ENCODE measurements around the gene CRB2.

The CRB2 gene

DNA sequence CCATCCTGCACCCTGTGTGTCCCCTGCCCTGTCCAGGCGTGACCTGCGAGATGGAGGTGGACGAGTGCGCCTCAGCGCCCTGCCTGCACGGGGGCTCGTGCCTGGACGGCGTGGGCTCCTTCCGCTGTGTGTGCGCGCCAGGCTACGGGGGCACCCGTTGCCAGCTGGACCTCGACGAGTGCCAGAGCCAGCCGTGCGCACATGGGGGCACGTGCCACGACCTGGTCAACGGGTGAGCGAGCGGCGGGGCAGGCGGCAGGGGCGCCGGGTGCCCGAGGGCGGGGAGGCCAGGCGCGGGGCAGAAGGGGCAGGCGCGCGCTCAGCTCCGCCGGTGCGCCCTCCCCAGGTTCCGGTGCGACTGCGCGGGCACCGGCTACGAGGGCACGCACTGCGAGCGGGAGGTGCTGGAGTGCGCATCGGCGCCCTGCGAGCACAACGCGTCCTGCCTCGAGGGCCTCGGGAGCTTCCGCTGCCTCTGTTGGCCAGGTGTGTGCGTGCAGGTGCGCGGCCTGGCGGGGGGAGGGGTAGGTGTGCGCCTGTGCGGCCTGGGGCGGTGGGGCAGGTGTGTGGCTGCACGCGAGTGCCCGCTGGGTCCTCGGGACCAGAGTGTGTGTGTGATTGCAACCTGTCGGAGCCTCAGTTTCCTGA lies 10.0 kb downstream of the CRB2 start:
- Histone ChIP-seq H3K36me3 (ENCODE audit: control insufficient read depth in 2 of 2, insufficient read depth in 2 of 2, low read length in 2 of 2) (no peaks in the 10 kb centered on the region), H3K27ac (ENCODE audit: low read length) (no peak overlapping the region), H3K9me3 (ENCODE audit: control insufficient read depth in 2 of 2, low read length in 2 of 2) (no peaks in the 10 kb centered on the region), H3K4me1 (ENCODE audit: control insufficient read depth, insufficient read depth, low read length) (no peaks in the 10 kb centered on the region), H3K9ac (ENCODE audit: low read length in 2 of 2) (no peak overlapping the region), H3K27me3 (ENCODE audit: control insufficient read depth in 1 of 2, insufficient read depth in 2 of 2, low read length in 2 of 2) (peaks cover 12 to 19% of the 10 kb centered on the region in 2 donors), H3K4me3 (ENCODE audit: low read length in 2 of 2) (no peak overlapping the region)

DNA sequence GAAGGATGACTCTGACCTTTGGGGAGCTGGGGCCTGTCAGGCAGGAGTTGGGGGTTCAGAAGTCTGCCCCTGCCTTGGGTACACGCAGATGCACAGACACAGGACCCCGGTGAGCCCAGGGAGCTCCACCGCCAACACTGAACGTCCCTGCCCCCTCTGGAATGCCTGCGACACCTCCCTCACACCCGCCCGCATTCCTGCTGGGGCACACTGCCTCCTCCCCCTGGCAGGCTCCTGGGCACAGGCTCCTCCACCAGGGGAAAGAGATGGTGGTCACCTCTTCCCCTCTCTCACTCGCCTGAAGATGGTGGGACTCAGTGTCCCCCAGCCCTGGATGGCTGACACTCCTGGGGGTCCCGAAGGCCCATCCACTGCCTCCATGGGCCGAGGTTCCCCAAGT lies 12.0 kb downstream of the CRB2 start:
- Histone ChIP-seq H3K4me1 (ENCODE audit: control insufficient read depth, insufficient read depth, low read length) (no peaks in the 10 kb centered on the region), H3K27ac (ENCODE audit: low read length) (no peak overlapping the region), H3K9ac (ENCODE audit: low read length in 2 of 2) (no peak overlapping the region), H3K27me3 (ENCODE audit: control insufficient read depth in 1 of 2, insufficient read depth in 2 of 2, low read length in 2 of 2) (peaks cover 30 to 34% of the 10 kb centered on the region in 2 donors), H3K4me3 (ENCODE audit: low read length in 2 of 2) (no peak overlapping the region), H3K36me3 (ENCODE audit: control insufficient read depth in 2 of 2, insufficient read depth in 2 of 2, low read length in 2 of 2) (no peaks in the 10 kb centered on the region), H3K9me3 (ENCODE audit: control insufficient read depth in 2 of 2, low read length in 2 of 2) (no peaks in the 10 kb centered on the region)

DNA sequence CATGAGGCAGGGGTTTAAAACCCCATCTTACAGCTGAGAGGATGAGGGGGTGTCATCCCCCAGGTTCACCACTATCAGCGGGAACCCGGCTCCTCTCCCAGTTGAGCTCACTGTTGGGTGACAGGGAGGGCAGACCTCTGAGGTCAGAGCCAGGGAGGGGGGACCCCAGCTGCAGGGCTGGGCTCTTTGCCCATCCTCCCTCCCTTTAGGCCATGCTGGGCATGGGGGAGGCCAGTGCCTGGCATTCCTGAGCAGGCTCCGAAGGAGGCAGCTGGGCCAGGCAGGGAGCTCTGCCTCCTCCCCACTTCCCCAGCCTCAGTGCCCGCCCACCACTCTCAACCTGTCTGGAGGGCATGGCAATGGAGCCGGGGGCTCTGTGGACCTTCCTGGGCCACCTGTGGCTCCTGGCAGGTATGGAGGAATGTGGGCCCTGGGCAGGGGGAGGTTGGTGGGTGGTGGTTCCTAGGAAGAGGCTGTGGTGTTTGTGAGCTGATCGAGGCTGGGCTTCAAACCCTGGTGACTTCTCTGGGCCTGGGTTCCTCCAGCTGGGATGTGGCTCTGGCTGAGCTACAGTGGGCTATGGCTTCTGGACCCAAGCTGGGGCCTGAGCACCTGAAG lies 12.6 kb downstream of the CRB2 start:
- H3K4me1 ChIP-seq (ENCODE audit: control insufficient read depth, insufficient read depth, low read length) = peaks cover 1% of the 10 kb centered on the region
- peaks cover 34 to 36% of the 10 kb centered on the region in 2 donors for H3K27me3 ChIP-seq (ENCODE audit: control insufficient read depth in 1 of 2, insufficient read depth in 2 of 2, low read length in 2 of 2)
- no peaks in the 10 kb centered on the region for H3K9me3 ChIP-seq (ENCODE audit: control insufficient read depth in 2 of 2, low read length in 2 of 2)
- no peaks in the 10 kb centered on the region for H3K36me3 ChIP-seq (ENCODE audit: control insufficient read depth in 2 of 2, insufficient read depth in 2 of 2, low read length in 2 of 2)
- no peak overlapping the region for H3K27ac ChIP-seq (ENCODE audit: low read length)
- no peak overlapping the region for H3K9ac ChIP-seq (ENCODE audit: low read length in 2 of 2)
- H3K4me3 ChIP-seq (ENCODE audit: low read length in 2 of 2) = no peak overlapping the region

DNA sequence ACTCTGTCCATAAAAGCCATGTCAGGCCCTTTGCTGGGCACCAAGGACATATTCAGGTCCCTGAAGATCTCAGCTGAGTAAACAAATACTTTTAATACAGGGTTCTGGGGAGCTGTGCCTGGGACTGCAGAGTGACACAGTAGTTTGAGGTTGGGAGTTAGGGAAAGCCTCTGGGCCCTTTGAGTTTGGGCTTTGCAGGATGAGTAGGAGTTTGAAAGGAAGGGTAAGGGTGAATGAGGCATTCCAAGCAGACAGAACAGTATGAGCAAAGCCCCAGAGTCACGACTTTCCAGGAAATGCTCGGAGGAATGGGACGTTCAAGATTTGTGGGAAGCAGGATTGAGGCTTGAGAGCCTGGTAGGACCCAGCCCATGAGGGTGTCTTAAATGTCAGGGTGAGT lies 13.3 kb downstream of the CRB2 start:
- no peak overlapping the region for H3K27ac ChIP-seq (ENCODE audit: low read length)
- peaks cover 38 to 43% of the 10 kb centered on the region in 2 donors for H3K27me3 ChIP-seq (ENCODE audit: control insufficient read depth in 1 of 2, insufficient read depth in 2 of 2, low read length in 2 of 2)
- H3K4me3 ChIP-seq (ENCODE audit: low read length in 2 of 2) = no peak overlapping the region
- H3K36me3 ChIP-seq (ENCODE audit: control insufficient read depth in 2 of 2, insufficient read depth in 2 of 2, low read length in 2 of 2) = no peaks in the 10 kb centered on the region
- peaks cover 3% of the 10 kb centered on the region for H3K4me1 ChIP-seq (ENCODE audit: control insufficient read depth, insufficient read depth, low read length)
- H3K9me3 ChIP-seq (ENCODE audit: control insufficient read depth in 2 of 2, low read length in 2 of 2) = no peaks in the 10 kb centered on the region
- no peak overlapping the region for H3K9ac ChIP-seq (ENCODE audit: low read length in 2 of 2)

DNA sequence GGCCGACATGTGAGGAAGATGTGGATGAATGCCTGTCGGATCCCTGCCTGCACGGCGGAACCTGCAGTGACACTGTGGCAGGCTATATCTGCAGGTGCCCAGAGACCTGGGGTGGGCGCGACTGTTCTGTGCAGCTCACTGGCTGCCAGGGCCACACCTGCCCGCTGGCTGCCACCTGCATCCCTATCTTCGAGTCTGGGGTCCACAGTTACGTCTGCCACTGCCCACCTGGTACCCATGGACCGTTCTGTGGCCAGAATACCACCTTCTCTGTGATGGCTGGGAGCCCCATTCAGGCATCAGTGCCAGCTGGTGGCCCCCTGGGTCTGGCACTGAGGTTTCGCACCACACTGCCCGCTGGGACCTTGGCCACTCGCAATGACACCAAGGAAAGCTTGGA lies 14.1 kb downstream of the CRB2 start:
- no peak overlapping the region for H3K9ac ChIP-seq (ENCODE audit: low read length in 2 of 2)
- H3K4me1 ChIP-seq (ENCODE audit: control insufficient read depth, insufficient read depth, low read length) = peaks cover 3% of the 10 kb centered on the region
- no peak overlapping the region for H3K4me3 ChIP-seq (ENCODE audit: low read length in 2 of 2)
- H3K27me3 ChIP-seq (ENCODE audit: control insufficient read depth in 1 of 2, insufficient read depth in 2 of 2, low read length in 2 of 2) = peaks cover 43 to 48% of the 10 kb centered on the region in 2 donors
- no peak overlapping the region for H3K27ac ChIP-seq (ENCODE audit: low read length)
- no peaks in the 10 kb centered on the region for H3K36me3 ChIP-seq (ENCODE audit: control insufficient read depth in 2 of 2, insufficient read depth in 2 of 2, low read length in 2 of 2)
- no peaks in the 10 kb centered on the region for H3K9me3 ChIP-seq (ENCODE audit: control insufficient read depth in 2 of 2, low read length in 2 of 2)

DNA sequence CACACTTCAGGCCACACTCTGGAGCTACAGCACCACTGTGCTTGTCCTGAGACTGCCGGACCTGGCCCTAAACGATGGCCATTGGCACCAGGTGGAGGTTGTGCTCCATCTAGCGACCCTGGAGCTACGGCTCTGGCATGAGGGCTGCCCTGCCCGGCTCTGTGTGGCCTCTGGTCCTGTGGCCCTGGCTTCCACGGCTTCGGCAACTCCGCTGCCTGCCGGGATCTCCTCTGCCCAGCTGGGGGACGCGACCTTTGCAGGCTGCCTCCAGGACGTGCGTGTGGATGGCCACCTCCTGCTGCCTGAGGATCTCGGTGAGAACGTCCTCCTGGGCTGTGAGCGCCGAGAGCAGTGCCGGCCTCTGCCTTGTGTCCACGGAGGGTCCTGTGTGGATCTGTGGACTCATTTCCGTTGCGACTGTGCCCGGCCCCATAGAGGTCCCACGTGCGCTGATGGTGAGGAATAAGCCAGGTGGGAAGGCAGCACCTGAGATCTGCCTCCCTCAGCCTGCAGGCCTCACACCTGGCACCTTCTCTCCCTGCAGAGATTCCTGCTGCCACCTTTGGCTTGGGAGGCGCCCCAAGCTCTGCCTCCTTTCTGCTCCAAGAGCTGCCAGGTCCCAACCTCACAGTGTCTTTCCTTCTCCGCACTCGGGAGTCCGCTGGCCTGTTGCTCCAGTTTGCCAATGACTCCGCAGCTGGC lies 14.7 kb downstream of the CRB2 start:
- H3K27ac ChIP-seq (ENCODE audit: low read length) = no peak overlapping the region
- H3K9me3 ChIP-seq (ENCODE audit: control insufficient read depth in 2 of 2, low read length in 2 of 2) = no peaks in the 10 kb centered on the region
- no peaks in the 10 kb centered on the region for H3K36me3 ChIP-seq (ENCODE audit: control insufficient read depth in 2 of 2, insufficient read depth in 2 of 2, low read length in 2 of 2)
- no peak overlapping the region for H3K4me3 ChIP-seq (ENCODE audit: low read length in 2 of 2)
- H3K9ac ChIP-seq (ENCODE audit: low read length in 2 of 2) = no peak overlapping the region
- H3K27me3 ChIP-seq (ENCODE audit: control insufficient read depth in 1 of 2, insufficient read depth in 2 of 2, low read length in 2 of 2) = peaks cover 43 to 48% of the 10 kb centered on the region in 2 donors
- peaks cover 7% of the 10 kb centered on the region for H3K4me1 ChIP-seq (ENCODE audit: control insufficient read depth, insufficient read depth, low read length)

DNA sequence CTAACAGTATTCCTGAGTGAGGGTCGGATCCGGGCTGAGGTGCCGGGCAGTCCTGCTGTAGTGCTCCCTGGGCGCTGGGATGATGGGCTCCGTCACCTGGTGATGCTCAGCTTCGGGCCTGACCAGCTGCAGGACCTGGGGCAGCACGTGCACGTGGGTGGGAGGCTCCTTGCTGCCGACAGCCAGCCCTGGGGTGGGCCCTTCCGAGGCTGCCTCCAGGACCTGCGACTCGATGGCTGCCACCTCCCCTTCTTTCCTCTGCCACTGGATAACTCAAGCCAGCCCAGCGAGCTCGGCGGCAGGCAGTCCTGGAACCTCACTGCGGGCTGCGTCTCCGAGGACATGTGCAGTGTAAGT lies 15.2 kb downstream of the CRB2 start:
- H3K9ac ChIP-seq (ENCODE audit: low read length in 2 of 2) = no peak overlapping the region
- H3K27me3 ChIP-seq (ENCODE audit: control insufficient read depth in 1 of 2, insufficient read depth in 2 of 2, low read length in 2 of 2) = peaks cover 43 to 48% of the 10 kb centered on the region in 2 donors
- H3K27ac ChIP-seq (ENCODE audit: low read length) = no peak overlapping the region
- no peaks in the 10 kb centered on the region for H3K9me3 ChIP-seq (ENCODE audit: control insufficient read depth in 2 of 2, low read length in 2 of 2)
- H3K4me3 ChIP-seq (ENCODE audit: low read length in 2 of 2) = no peak overlapping the region
- H3K36me3 ChIP-seq (ENCODE audit: control insufficient read depth in 2 of 2, insufficient read depth in 2 of 2, low read length in 2 of 2) = no peaks in the 10 kb centered on the region
- peaks cover 11% of the 10 kb centered on the region for H3K4me1 ChIP-seq (ENCODE audit: control insufficient read depth, insufficient read depth, low read length)

DNA sequence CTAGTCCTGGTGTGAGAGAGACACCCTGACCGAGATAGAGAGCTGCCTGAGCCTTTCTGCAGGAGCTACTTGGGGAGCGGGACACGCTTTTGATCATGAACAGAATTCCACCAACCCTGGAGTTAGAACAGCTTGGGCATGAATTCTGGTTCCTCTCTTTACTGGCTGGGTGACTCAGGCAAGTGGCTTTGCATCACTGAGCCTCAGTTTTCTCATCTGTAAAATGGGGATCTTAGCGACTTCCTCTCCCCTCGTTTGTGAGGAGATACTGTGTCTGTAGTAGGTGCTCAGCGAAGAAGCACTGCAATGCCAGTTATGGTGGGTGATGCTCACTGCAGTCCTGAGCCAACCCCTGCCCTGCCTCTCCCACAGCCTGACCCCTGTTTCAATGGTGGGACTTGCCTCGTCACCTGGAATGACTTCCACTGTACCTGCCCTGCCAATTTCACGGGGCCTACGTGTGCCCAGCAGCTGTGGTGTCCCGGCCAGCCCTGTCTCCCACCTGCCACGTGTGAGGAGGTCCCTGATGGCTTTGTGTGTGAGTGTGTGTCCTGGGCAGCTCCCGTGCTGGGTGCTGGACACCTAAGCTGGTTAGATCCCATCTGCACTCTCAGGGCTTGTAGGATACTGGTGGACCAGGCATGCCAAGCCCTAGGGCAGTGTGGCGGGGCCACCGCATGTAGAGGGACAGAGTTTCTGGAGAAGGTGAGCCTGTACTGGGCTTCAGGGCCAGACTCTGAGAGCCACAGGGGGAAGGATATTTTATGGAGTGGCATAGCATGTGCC lies 16.0 kb downstream of the CRB2 start:
- H3K4me1 ChIP-seq (ENCODE audit: control insufficient read depth, insufficient read depth, low read length) = peaks cover 11% of the 10 kb centered on the region
- H3K36me3 ChIP-seq (ENCODE audit: control insufficient read depth in 2 of 2, insufficient read depth in 2 of 2, low read length in 2 of 2) = no peaks in the 10 kb centered on the region
- H3K4me3 ChIP-seq (ENCODE audit: low read length in 2 of 2) = no peak overlapping the region
- H3K9me3 ChIP-seq (ENCODE audit: control insufficient read depth in 2 of 2, low read length in 2 of 2) = no peaks in the 10 kb centered on the region
- peaks cover 43 to 48% of the 10 kb centered on the region in 2 donors for H3K27me3 ChIP-seq (ENCODE audit: control insufficient read depth in 1 of 2, insufficient read depth in 2 of 2, low read length in 2 of 2)
- no peak overlapping the region for H3K27ac ChIP-seq (ENCODE audit: low read length)
- no peak overlapping the region for H3K9ac ChIP-seq (ENCODE audit: low read length in 2 of 2)

DNA sequence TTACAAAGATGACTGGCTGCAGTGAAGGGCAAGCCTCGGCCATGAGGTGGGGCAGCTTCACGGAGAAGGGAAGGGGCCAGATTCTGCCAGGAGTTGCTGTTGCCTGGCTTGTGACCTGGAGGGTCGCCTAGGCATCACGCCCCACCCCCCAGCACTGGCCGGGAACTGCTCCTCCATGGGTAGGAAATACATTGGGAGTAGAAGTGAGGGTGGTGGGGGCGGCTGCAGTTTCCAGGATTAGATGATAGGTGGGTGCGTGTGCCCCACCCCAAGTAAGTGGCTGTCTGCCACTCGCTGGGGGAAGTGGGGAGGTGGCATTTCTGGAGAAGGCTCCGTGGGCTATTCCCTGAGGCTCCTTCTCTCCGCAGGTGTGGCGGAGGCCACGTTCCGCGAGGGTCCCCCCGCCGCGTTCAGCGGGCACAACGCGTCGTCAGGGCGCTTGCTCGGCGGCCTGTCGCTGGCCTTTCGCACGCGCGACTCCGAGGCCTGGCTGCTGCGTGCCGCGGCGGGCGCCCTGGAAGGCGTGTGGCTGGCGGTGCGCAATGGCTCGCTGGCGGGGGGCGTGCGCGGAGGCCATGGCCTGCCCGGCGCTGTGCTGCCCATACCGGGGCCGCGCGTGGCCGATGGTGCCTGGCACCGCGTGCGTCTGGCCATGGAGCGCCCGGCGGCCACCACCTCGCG lies 16.9 kb downstream of the CRB2 start:
- peaks cover 43 to 48% of the 10 kb centered on the region in 2 donors for H3K27me3 ChIP-seq (ENCODE audit: control insufficient read depth in 1 of 2, insufficient read depth in 2 of 2, low read length in 2 of 2)
- H3K9me3 ChIP-seq (ENCODE audit: control insufficient read depth in 2 of 2, low read length in 2 of 2) = no peaks in the 10 kb centered on the region
- peaks cover 11% of the 10 kb centered on the region for H3K4me1 ChIP-seq (ENCODE audit: control insufficient read depth, insufficient read depth, low read length)
- H3K27ac ChIP-seq (ENCODE audit: low read length) = no peak overlapping the region
- no peak overlapping the region for H3K9ac ChIP-seq (ENCODE audit: low read length in 2 of 2)
- no peak overlapping the region for H3K4me3 ChIP-seq (ENCODE audit: low read length in 2 of 2)
- no peaks in the 10 kb centered on the region for H3K36me3 ChIP-seq (ENCODE audit: control insufficient read depth in 2 of 2, insufficient read depth in 2 of 2, low read length in 2 of 2)

DNA sequence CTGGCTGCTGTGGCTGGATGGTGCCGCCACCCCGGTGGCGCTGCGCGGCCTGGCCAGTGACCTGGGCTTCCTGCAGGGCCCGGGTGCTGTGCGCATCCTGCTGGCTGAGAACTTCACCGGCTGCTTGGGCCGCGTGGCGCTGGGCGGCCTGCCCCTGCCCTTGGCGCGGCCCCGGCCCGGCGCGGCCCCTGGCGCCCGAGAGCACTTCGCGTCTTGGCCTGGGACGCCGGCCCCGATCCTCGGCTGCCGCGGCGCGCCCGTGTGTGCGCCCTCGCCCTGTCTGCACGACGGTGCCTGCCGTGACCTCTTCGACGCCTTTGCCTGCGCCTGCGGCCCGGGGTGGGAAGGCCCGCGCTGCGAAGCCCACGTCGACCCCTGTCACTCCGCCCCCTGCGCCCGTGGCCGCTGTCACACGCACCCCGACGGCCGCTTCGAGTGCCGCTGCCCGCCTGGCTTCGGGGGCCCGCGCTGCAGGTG lies 17.5 kb downstream of the CRB2 start:
- peaks cover 11% of the 10 kb centered on the region for H3K4me1 ChIP-seq (ENCODE audit: control insufficient read depth, insufficient read depth, low read length)

More for the DNA sequence above, 17.5 kb downstream of the CRB2 start:
- Histone ChIP-seq H3K27me3 (ENCODE audit: control insufficient read depth in 1 of 2, insufficient read depth in 2 of 2, low read length in 2 of 2) (peaks cover 37 to 48% of the 10 kb centered on the region in 2 donors), H3K9ac (ENCODE audit: low read length in 2 of 2) (no peak overlapping the region), H3K36me3 (ENCODE audit: control insufficient read depth in 2 of 2, insufficient read depth in 2 of 2, low read length in 2 of 2) (no peaks in the 10 kb centered on the region), H3K27ac (ENCODE audit: low read length) (no peak overlapping the region), H3K9me3 (ENCODE audit: control insufficient read depth in 2 of 2, low read length in 2 of 2) (no peaks in the 10 kb centered on the region), H3K4me3 (ENCODE audit: low read length in 2 of 2) (no peak overlapping the region)

Measured in stomach smooth muscle (tissue), 2 donors.